HepG2 (cell line): ENCODE measurements around the gene CBLC. TPM values are rescaled to one million over a fixed set of nuclear protein-coding genes. Genes with fewer than 3 reads are reported as not detected.
A peak's percentile ranks its signal among the peaks of the same experiment; 100 is the strongest.

ENCODE experiments used
- ARNT ChIP-seq: fragments of 450-650 bp; IDR thresholded peaks from 2 replicates; pipeline ENCODE4 v1.6.1; 2017
- ARNT2 ChIP-seq: sonication (generic); formaldehyde crosslinking; IDR thresholded peaks from 2 replicates; pipeline ENCODE4 v1.8.0; 2022; ENCODE audit warnings: mild to moderate bottlenecking, low read depth, missing genetic modification reagents, moderate library complexity
- CENPX ChIP-seq: sonication (generic); formaldehyde crosslinking; IDR thresholded peaks from 2 replicates; pipeline ENCODE4 v1.9.0; 2021; ENCODE audit warnings: mild to moderate bottlenecking, missing genetic modification reagents, moderate library complexity
- DBP ChIP-seq: sonication (generic); formaldehyde crosslinking; IDR thresholded peaks from 2 replicates; pipeline ENCODE4 v1.4.0; 2020; ENCODE audit warnings: missing genetic modification reagents; ENCODE audit errors: not compliant biosample characterization
- DNMT1 ChIP-seq: sonication (generic); formaldehyde crosslinking; IDR thresholded peaks from 2 replicates; pipeline ENCODE4 v1.5.1; 2020; ENCODE audit warnings: mild to moderate bottlenecking, missing genetic modification reagents
- ELK4 ChIP-seq: sonication (generic); formaldehyde crosslinking; IDR thresholded peaks from 2 replicates; pipeline ENCODE4 v1.9.0; 2021; ENCODE audit warnings: missing genetic modification reagents, borderline replicate concordance
- HNF1B ChIP-seq: sonication (generic); formaldehyde crosslinking; IDR thresholded peaks from 2 replicates; pipeline ENCODE4 v1.5.1; 2020; ENCODE audit warnings: mild to moderate bottlenecking, moderate library complexity, missing genetic modification reagents
- ISX ChIP-seq: sonication (generic); formaldehyde crosslinking; conservative IDR thresholded peaks from 2 replicates; pipeline ENCODE4 v1.5.0; 2020; ENCODE audit warnings: missing genetic modification reagents
- NCOR1 ChIP-seq: fragments of 200-600 bp; sonication (generic); IDR thresholded peaks from 2 replicates; pipeline ENCODE4 v1.7.0; 2017; ENCODE audit warnings: antibody characterized with exemption, low read length, borderline replicate concordance
- NFE2L1 ChIP-seq: sonication (generic); formaldehyde crosslinking; IDR thresholded peaks from 2 replicates; pipeline ENCODE4 v1.4.0; 2020; ENCODE audit warnings: missing genetic modification reagents, mild to moderate bottlenecking, borderline replicate concordance
- PAF1 ChIP-seq: IDR thresholded peaks from 2 replicates; pipeline ENCODE4 v1.6.1; 2016; ENCODE audit warnings: missing genetic modification reagents, missing compliant biosample characterization
- RBFOX2 ChIP-seq: fragments of 200-400 bp; formaldehyde crosslinking; IDR thresholded peaks from 2 replicates; pipeline ENCODE4 v1.6.1; 2017; ENCODE audit warnings: low read depth, mild to moderate bottlenecking, low read length
- SMARCC2 ChIP-seq: fragments of 450-650 bp; IDR thresholded peaks from 2 replicates; pipeline ENCODE4 v1.6.1; 2017; ENCODE audit warnings: antibody characterized with exemption, mild to moderate bottlenecking
- ZFP36 ChIP-seq: fragments of 150-350 bp; IDR thresholded peaks from 2 replicates; pipeline ENCODE4 v1.6.1; 2018; ENCODE audit warnings: borderline replicate concordance, low read length, low read depth; ENCODE audit not compliant: partially characterized antibody
- ZHX1 ChIP-seq: sonication (generic); formaldehyde crosslinking; IDR thresholded peaks from 2 replicates; pipeline ENCODE4 v1.8.1; 2022; ENCODE audit warnings: low read depth, mild to moderate bottlenecking, missing genetic modification reagents
- ZNF281 ChIP-seq: sonication (generic); formaldehyde crosslinking; IDR thresholded peaks from 2 replicates; pipeline ENCODE4 v1.4.0; 2020; ENCODE audit warnings: missing genetic modification reagents, borderline replicate concordance
- ZNF337 ChIP-seq: sonication (generic); formaldehyde crosslinking; IDR thresholded peaks from 2 replicates; pipeline ENCODE4 v1.5.1; 2020; ENCODE audit warnings: missing genetic modification reagents, low read depth, mild to moderate bottlenecking, borderline replicate concordance
- ZNF552 ChIP-seq: sonication (generic); formaldehyde crosslinking; IDR thresholded peaks from 2 replicates; pipeline ENCODE4 v1.9.0; 2022; ENCODE audit warnings: missing genetic modification reagents, mild to moderate bottlenecking, borderline replicate concordance
- ZNF619 ChIP-seq: sonication (generic); formaldehyde crosslinking; IDR thresholded peaks from 2 replicates; pipeline ENCODE4 v1.4.0; 2020; ENCODE audit warnings: mild to moderate bottlenecking, missing genetic modification reagents
- ZSCAN20 ChIP-seq: sonication (generic); formaldehyde crosslinking; IDR thresholded peaks from 2 replicates; pipeline ENCODE4 v1.4.0; 2020; ENCODE audit warnings: missing genetic modification reagents, mild to moderate bottlenecking, borderline replicate concordance
- polyA plus RNA-seq, 8 experiments: library from polyadenylated mRNA; depleted of rRNA in 3 of 8; stranded (reverse) in 7 of 8; unstranded in 1 of 8; fragments of >200 nt; fragmentation: Illumina TruSeq in 4 of 8; extraction: Trizol in 4 of 8; gene quantifications; 2 replicates each; pipeline versions ENCODE4 v1.2.1 to v1.2.3, GENCODE V29; 2011 to 2016; ENCODE audit warnings: low read depth in 4 of 8, missing spikeins in 1 of 8, mixed read lengths in 1 of 8; ENCODE audit not compliant: insufficient read depth in 1 of 8
- total RNA-seq, 5 experiments: library from RNA; depleted of rRNA; stranded (reverse); fragments of >200 nt; fragmentation: Illumina TruSeq; extraction: Trizol; gene quantifications; 2 replicates each; pipeline ENCODE4 v1.2.3, GENCODE V29; 2016; ENCODE audit warnings: low read depth in 1 of 5

CBLC gene
- total and polyA plus RNA-seq, 2 of the 13 experiments (the other 11 are each of a cell fraction or from before 2014, with no cell fraction given) = 1.8 to 2.6 TPM

- peak; percentile 66; the same call in 1 of the 2 replicates for TF ChIP-seq ZHX1
- TF ChIP-seq SMARCC2 = no peak
- no peak for TF ChIP-seq ZFP36
- no peak for TF ChIP-seq DBP (CRISPR knock-in tag)
- no peak for TF ChIP-seq NFE2L1
- no peak for TF ChIP-seq DNMT1 (CRISPR knock-in tag)
- no peak for TF ChIP-seq ISX (CRISPR knock-in tag)
- TF ChIP-seq PAF1 (CRISPR knock-in tag) = no peak
- TF ChIP-seq ZNF281 = peak; percentile 88
- no peak for TF ChIP-seq ELK4 (CRISPR knock-in tag)
- no peak for TF ChIP-seq ZNF552 (CRISPR knock-in tag)
- no peak for TF ChIP-seq NCOR1
- TF ChIP-seq RBFOX2 = no peak
- 0 out of 2 replicates have a peak, but pooled peaks have one; percentile 25 for TF ChIP-seq HNF1B (CRISPR knock-in tag)
- TF ChIP-seq ZNF619 (CRISPR knock-in tag) = peak; percentile 58; the same call in 1 of the 2 replicates
- no peak for TF ChIP-seq ZNF337 (CRISPR knock-in tag)
- TF ChIP-seq ARNT2 (CRISPR knock-in tag) = no peak; the same call in none of the 2 replicates
- TF ChIP-seq ARNT = no peak
- TF ChIP-seq ZSCAN20 = no peak
- no peak for TF ChIP-seq CENPX
Observed at GRCh38 chr19:44807652-44808462, 30.2 kb downstream of the CBLC start (continued).
